Hippocampal formation (tissue), 2 donors: ENCODE data around the gene RXFP1.

Experiments used
- DNase-seq, 2 donors: peaks; one replicate each; lab custom pipeline; 2025; lab: John Stamatoyannopoulos, UW

The RXFP1 gene

GRCh38 chr4:158521484-158522088 lies at the start of gene RXFP1:
TSS of gene RXFP1 (plus strand) at chr4:158521882. CDS start at chr4:158521977, 95 bp downstream.
- DNase-seq, result no peak

- DNase-seq, result no peak
Observed at GRCh38 chr4:158481811-158482210, 39.9 kb upstream of the RXFP1 start.

- no peak for DNase-seq
Observed at GRCh38 chr4:158484173-158484885, 37.4 kb upstream of the RXFP1 start.

- DNase-seq, result no peak
Observed at GRCh38 chr4:158490629-158491028, 31.1 kb upstream of the RXFP1 start.

GRCh38 chr4:158492391-158492790 lies 29.3 kb upstream of the RXFP1 start:
- DNase-seq, result no peak

- no peak for DNase-seq
Observed at GRCh38 chr4:158496030-158496741, 25.5 kb upstream of the RXFP1 start.

GRCh38 chr4:158500054-158500453 lies 21.6 kb upstream of the RXFP1 start:
- no peak for DNase-seq

- no peak for DNase-seq
Observed at GRCh38 chr4:158513256-158513655, 8.4 kb upstream of the RXFP1 start.

- DNase-seq, result no peak
Observed at GRCh38 chr4:158519226-158519625, 2.5 kb upstream of the RXFP1 start.

GRCh38 chr4:158523990-158524535 lies 2.4 kb downstream of the RXFP1 start:
- no peak for DNase-seq

- DNase-seq, result no peak
Observed at GRCh38 chr4:158527516-158527915, 5.8 kb downstream of the RXFP1 start.

GRCh38 chr4:158529505-158529904 lies 7.8 kb downstream of the RXFP1 start:
- no peak for DNase-seq

GRCh38 chr4:158530381-158530780 lies 8.7 kb downstream of the RXFP1 start:
- no peak for DNase-seq

- no peak for DNase-seq
Observed at GRCh38 chr4:158530898-158531297, 9.2 kb downstream of the RXFP1 start.

GRCh38 chr4:158532556-158533231 lies 11.0 kb downstream of the RXFP1 start:
- no peak for DNase-seq

- DNase-seq, result no peak
Observed at GRCh38 chr4:158534727-158535126, 13.0 kb downstream of the RXFP1 start.

GRCh38 chr4:158535130-158535614 lies 13.5 kb downstream of the RXFP1 start:
- DNase-seq, result no peak

GRCh38 chr4:158536833-158537232 lies 15.2 kb downstream of the RXFP1 start:
- DNase-seq, result no peak

- no peak for DNase-seq
Observed at GRCh38 chr4:158538176-158538575, 16.5 kb downstream of the RXFP1 start.

GRCh38 chr4:158538911-158539310 lies 17.2 kb downstream of the RXFP1 start:
- DNase-seq, result no peak

GRCh38 chr4:158540125-158540907 lies 18.6 kb downstream of the RXFP1 start:
- no peak for DNase-seq
